Vagina (tissue), 2 donors: ENCODE data around the gene ESRRG. TPM values are rescaled to one million over a fixed set of nuclear protein-coding genes. Genes with fewer than 3 reads are reported as not detected.

Experiments
- DNase-seq, 2 donors: peaks; one replicate each; pipeline ENCODE4 v3.0.0-alpha.2; 2017; ENCODE audit errors: extremely low spot score in 2 of 2
- H3K27ac ChIP-seq: fragments of 200-600 bp; sonication (generic); one replicate; pipeline ENCODE4 v1.5.1; 2019
- H3K27me3 ChIP-seq: fragments of 200-600 bp; sonication (generic); one replicate; pipeline ENCODE4 v1.5.1; 2019
- H3K36me3 ChIP-seq, 2 donors: fragments of 200-600 bp; sonication (generic); one replicate each; pipeline ENCODE4 v1.5.1; 2017 to 2019
- H3K4me1 ChIP-seq: fragments of 200-600 bp; sonication (generic); one replicate; pipeline ENCODE4 v1.5.1; 2019
- H3K4me3 ChIP-seq, 2 donors: fragments of 200-600 bp; sonication (generic); 1 replicate in 1 of 2; 2 replicates in 1 of 2; pipeline ENCODE4 v1.5.1; 2016 to 2019
- H3K9me3 ChIP-seq: fragments of 200-600 bp; sonication (generic); one replicate; pipeline ENCODE4 v1.5.1; 2019
- CTCF ChIP-seq, 3 experiments: fragments of 450-650 bp in 2 of 3; fragments of 200-600 bp in 1 of 3; sonication (generic) in 1 of 3; IDR thresholded peaks; one replicate each; pipeline ENCODE4 v1.5.1; 2017 to 2019; ENCODE audit warnings: antibody characterized with exemption in 3 of 3, mild to moderate bottlenecking in 2 of 3, moderate library complexity in 2 of 3
- POLR2A ChIP-seq, 2 donors: fragments of 450-650 bp; IDR thresholded peaks; one replicate each; pipeline ENCODE4 v1.6.1; 2017; ENCODE audit warnings: antibody characterized with exemption in 2 of 2, mild to moderate bottlenecking in 2 of 2, moderate library complexity in 2 of 2
- POLR2AphosphoS5 ChIP-seq, 2 donors: sonication (generic); formaldehyde crosslinking; IDR thresholded peaks; one replicate each; pipeline ENCODE4 v1.9.0; 2017; ENCODE audit warnings: antibody characterized with exemption in 2 of 2, mild to moderate bottlenecking in 2 of 2, low read depth in 1 of 2; ENCODE audit not compliant: insufficient read depth in 1 of 2
- intact Hi-C: fragments of 100-400 bp; cut with DNase I; formaldehyde crosslinking; loops from one replicate; pipeline ENCODE4 v1.15.1; 2023
- total RNA-seq: library from RNA; depleted of rRNA; stranded (reverse); fragments of >200 nt; gene quantifications from one replicate; pipeline ENCODE4 v1.2.3, GENCODE V29; 2016

ESRRG gene
- total RNA-seq, 1 donor from 2014 or later, result 0.98 TPM

- TF ChIP-seq POLR2AphosphoS5 (IDR thresholded peaks at IDR 0.05; ENCODE audit: insufficient read depth in 1 of 2, low read depth in 1 of 2) (no peak), POLR2A (IDR thresholded peaks at IDR 0.05) (no peak), CTCF (IDR thresholded peaks at IDR 0.05) (no peak)
- intact Hi-C loops, result no loop called here
- DNase-seq, result no peak
- Histone ChIP-seq H3K27me3 (no peaks in the 10 kb centered on the region), H3K4me1 (no peaks in the 10 kb centered on the region), H3K36me3 (no peaks in the 10 kb centered on the region), H3K4me3 (no peak overlapping the region), H3K9me3 (no peaks in the 10 kb centered on the region), H3K27ac (no peak overlapping the region)
Measured at GRCh38 chr1:216498277-216498676, 225.0 kb downstream of the ESRRG start.

GRCh38 chr1:216485042-216485441 lies 238.2 kb downstream of the ESRRG start:
- Histone ChIP-seq H3K4me3 (no peak overlapping the region), H3K9me3 (no peaks in the 10 kb centered on the region), H3K27ac (no peak overlapping the region), H3K36me3 (no peaks in the 10 kb centered on the region), H3K27me3 (no peaks in the 10 kb centered on the region), H3K4me1 (no peaks in the 10 kb centered on the region)
- no peak for DNase-seq
- TF ChIP-seq POLR2A (IDR thresholded peaks at IDR 0.05) (no peak), POLR2AphosphoS5 (IDR thresholded peaks at IDR 0.05; ENCODE audit: insufficient read depth in 1 of 2, low read depth in 1 of 2) (no peak)
- intact Hi-C loops, result no loop called here

GRCh38 chr1:216483672-216484401 lies 239.4 kb downstream of the ESRRG start:
- TF ChIP-seq CTCF (IDR thresholded peaks at IDR 0.05) (no peak), POLR2AphosphoS5 (IDR thresholded peaks at IDR 0.05; ENCODE audit: insufficient read depth in 1 of 2, low read depth in 1 of 2) (no peak), POLR2A (IDR thresholded peaks at IDR 0.05) (no peak)
- Histone ChIP-seq H3K9me3 (no peaks in the 10 kb centered on the region), H3K27me3 (no peaks in the 10 kb centered on the region), H3K27ac (no peak overlapping the region), H3K36me3 (no peaks in the 10 kb centered on the region), H3K4me1 (no peaks in the 10 kb centered on the region), H3K4me3 (no peak overlapping the region)
- no peak for DNase-seq
- intact Hi-C loops, result no loop called here

- Histone ChIP-seq H3K27ac (no peak overlapping the region), H3K9me3 (no peaks in the 10 kb centered on the region), H3K36me3 (no peaks in the 10 kb centered on the region), H3K4me1 (no peaks in the 10 kb centered on the region), H3K4me3 (no peak overlapping the region), H3K27me3 (no peaks in the 10 kb centered on the region)
- no peak for DNase-seq
- intact Hi-C loops, result no loop called here
- no peak for TF ChIP-seq POLR2AphosphoS5 (IDR thresholded peaks at IDR 0.05; ENCODE audit: insufficient read depth in 1 of 2, low read depth in 1 of 2)
- TF ChIP-seq CTCF (IDR thresholded peaks at IDR 0.05), result no peak
- no peak for TF ChIP-seq POLR2A (IDR thresholded peaks at IDR 0.05)
Measured at GRCh38 chr1:216482620-216483019, 240.6 kb downstream of the ESRRG start.

- Histone ChIP-seq H3K27me3 (no peaks in the 10 kb centered on the region), H3K27ac (no peak overlapping the region), H3K9me3 (no peaks in the 10 kb centered on the region), H3K4me3 (no peak overlapping the region), H3K36me3 (no peaks in the 10 kb centered on the region), H3K4me1 (no peaks in the 10 kb centered on the region)
- TF ChIP-seq POLR2A (IDR thresholded peaks at IDR 0.05), result no peak
- TF ChIP-seq POLR2AphosphoS5 (IDR thresholded peaks at IDR 0.05; ENCODE audit: insufficient read depth in 1 of 2, low read depth in 1 of 2), result no peak
- TF ChIP-seq CTCF (IDR thresholded peaks at IDR 0.05), result no peak
- no peak for DNase-seq
- intact Hi-C loops, result no loop called here
Measured at GRCh38 chr1:216478238-216478637, 245.0 kb downstream of the ESRRG start.
